Right atrium auricular region (tissue), 2 donors: Measurements from ENCODE around the gene GYS1. TPM values are rescaled to one million over a fixed set of nuclear protein-coding genes. Genes with fewer than 3 reads are reported as not detected.

Source experiments
- DNase-seq: peaks from one replicate; pipeline ENCODE4 v3.0.0-alpha.2; 2019; ENCODE audit warnings: low spot score
- H3K27ac ChIP-seq, 2 donors: fragments of 200-600 bp; sonication (generic); 1 replicate in 1 of 2; 2 replicates in 1 of 2; pipeline ENCODE4 v1.5.1; 2016 to 2019
- H3K27me3 ChIP-seq, 2 donors: fragments of 200-600 bp; sonication (generic); one replicate each; pipeline versions ENCODE4 v1.5.1 to v1.6.0; 2017 to 2019
- H3K36me3 ChIP-seq: fragments of 200-600 bp; sonication (generic); one replicate; pipeline ENCODE4 v1.5.1; 2016
- H3K4me1 ChIP-seq, 2 donors: fragments of 200-600 bp; sonication (generic); one replicate each; pipeline versions ENCODE4 v1.5.1 to v1.6.0; 2017 to 2019
- H3K4me3 ChIP-seq, 2 donors: fragments of 200-600 bp; sonication (generic); 1 replicate in 1 of 2; 2 replicates in 1 of 2; pipeline ENCODE4 v1.5.1; 2017 to 2019; ENCODE audit warnings: mild to moderate bottlenecking in 1 of 2, moderate library complexity in 1 of 2
- H3K9me3 ChIP-seq, 2 donors: fragments of 200-600 bp; sonication (generic); one replicate each; pipeline ENCODE4 v1.5.1; 2019
- CTCF ChIP-seq, 2 donors: fragments of 200-600 bp; sonication (generic); IDR thresholded peaks; one replicate each; pipeline ENCODE4 v1.5.1; 2019; ENCODE audit warnings: antibody characterized with exemption in 2 of 2
- total RNA-seq, 2 donors: library from RNA; depleted of rRNA; stranded (reverse); fragments of >200 nt; gene quantifications; one replicate each; pipeline ENCODE4 v1.1.0, GENCODE V29; 2016

GYS1 gene
- total RNA-seq, 2 donors from 2014 or later = 72.1 to 88.1 TPM

- no peaks in the 10 kb centered on the region for H3K27me3 ChIP-seq
- H3K4me1 ChIP-seq = no peaks in the 10 kb centered on the region
- no peak for TF ChIP-seq CTCF (IDR thresholded peaks at IDR 0.05)
- no peak overlapping the region for H3K4me3 ChIP-seq
- no peak overlapping the region for H3K27ac ChIP-seq
- no peaks in the 10 kb centered on the region for H3K9me3 ChIP-seq
- no peak for DNase-seq
- H3K36me3 ChIP-seq = no peaks in the 10 kb centered on the region
Observed at GRCh38 chr19:48946463-48947257, 46.4 kb downstream of the GYS1 start.

GRCh38 chr19:48945817-48946216 lies 47.3 kb downstream of the GYS1 start:
- Histone ChIP-seq H3K36me3 (no peaks in the 10 kb centered on the region), H3K27me3 (no peaks in the 10 kb centered on the region), H3K4me1 (no peaks in the 10 kb centered on the region), H3K27ac (no peak overlapping the region), H3K4me3 (no peak overlapping the region), H3K9me3 (peaks cover 0 to 5% of the 10 kb centered on the region in 2 donors)
- no peak for DNase-seq
- TF ChIP-seq CTCF (IDR thresholded peaks at IDR 0.05) = no peak

GRCh38 chr19:48945415-48945814 lies 47.7 kb downstream of the GYS1 start:
- no peaks in the 10 kb centered on the region for H3K27me3 ChIP-seq
- H3K27ac ChIP-seq = no peak overlapping the region
- no peaks in the 10 kb centered on the region for H3K36me3 ChIP-seq
- H3K4me3 ChIP-seq = no peak overlapping the region
- DNase-seq = no peak
- peaks cover 0 to 6% of the 10 kb centered on the region in 2 donors for H3K9me3 ChIP-seq
- TF ChIP-seq CTCF (IDR thresholded peaks at IDR 0.05) = no peak
- no peaks in the 10 kb centered on the region for H3K4me1 ChIP-seq

GRCh38 chr19:48943081-48943480 lies 50.0 kb downstream of the GYS1 start:
- Histone ChIP-seq H3K36me3 (no peaks in the 10 kb centered on the region), H3K27me3 (no peaks in the 10 kb centered on the region), H3K4me3 (no peak overlapping the region), H3K9me3 (peaks cover 0 to 6% of the 10 kb centered on the region in 2 donors), H3K27ac (no peak overlapping the region), H3K4me1 (no peaks in the 10 kb centered on the region)
- no peak for DNase-seq
- no peak for TF ChIP-seq CTCF (IDR thresholded peaks at IDR 0.05)

GRCh38 chr19:48940902-48941301 lies 52.2 kb downstream of the GYS1 start:
- no peak overlapping the region for H3K27ac ChIP-seq
- no peaks in the 10 kb centered on the region for H3K36me3 ChIP-seq
- TF ChIP-seq CTCF (IDR thresholded peaks at IDR 0.05) = no peak

GRCh38 chr19:48938256-48938655 lies 54.9 kb downstream of the GYS1 start:
- peaks cover 0 to 9% of the 10 kb centered on the region in 2 donors for H3K4me1 ChIP-seq
- H3K36me3 ChIP-seq = no peaks in the 10 kb centered on the region
- TF ChIP-seq CTCF (IDR thresholded peaks at IDR 0.05) = no peak
- no peak overlapping the region for H3K27ac ChIP-seq
- no peaks in the 10 kb centered on the region for H3K27me3 ChIP-seq
- no peak overlapping the region for H3K4me3 ChIP-seq
- no peak for DNase-seq
- peaks cover 0 to 6% of the 10 kb centered on the region in 2 donors for H3K9me3 ChIP-seq

More at GRCh38 chr19:48940902-48941301, 52.2 kb downstream of the GYS1 start:
- no peak overlapping the region for H3K4me3 ChIP-seq
- peaks cover 0 to 6% of the 10 kb centered on the region in 2 donors for H3K9me3 ChIP-seq
- DNase-seq = no peak
- H3K4me1 ChIP-seq = no peaks in the 10 kb centered on the region
- H3K27me3 ChIP-seq = no peaks in the 10 kb centered on the region
